ENCODE measurements around the gene ADAM8.

The ADAM8 gene

DNA sequence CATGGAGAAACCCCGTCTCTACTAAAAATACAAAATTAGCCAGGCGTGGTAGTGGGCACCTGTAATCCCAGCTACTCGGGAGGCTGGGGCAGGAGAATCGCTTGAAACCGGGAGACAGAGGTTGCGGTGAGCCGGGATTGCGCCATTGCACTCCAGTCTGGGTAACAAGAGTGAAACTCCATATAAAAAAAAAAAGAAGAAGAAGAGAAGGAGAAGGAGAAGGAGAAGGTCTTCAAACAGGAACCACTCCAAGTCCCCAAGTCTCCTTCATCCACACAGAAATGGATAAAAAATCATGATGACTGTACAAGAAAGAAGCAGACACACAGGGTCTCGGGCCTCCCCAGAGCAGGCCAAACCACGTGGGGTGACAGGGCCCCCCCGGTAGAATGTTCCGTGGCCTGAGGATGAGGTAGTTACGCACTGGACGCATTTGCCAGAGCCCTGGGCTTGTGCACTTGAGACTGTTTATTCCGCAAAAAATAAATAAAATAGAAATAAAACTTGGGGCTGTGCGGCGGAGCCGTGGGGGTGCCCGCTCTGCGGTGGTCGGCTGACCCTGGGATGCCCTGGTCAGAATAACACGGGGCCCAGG, 23.2 kb downstream of the ADAM8 start:
- Histone ChIP-seq H3K9ac (ENCODE audit: low read depth, low read length) (no peak overlapping the region), H2AFZ (ENCODE audit: low read depth, low read length) (no peak overlapping the region), H3K79me2 (ENCODE audit: insufficient read depth, low read length) (no peaks in the 10 kb centered on the region), H3K4me2 (ENCODE audit: insufficient read depth, low read length) (no peak overlapping the region), H3K36me3 (ENCODE audit: insufficient read depth, low read length) (no peaks in the 10 kb centered on the region), H3K9me3 (ENCODE audit: insufficient read depth, low read length, severe bottlenecking) (no peaks in the 10 kb centered on the region), H4K20me1 (ENCODE audit: insufficient read depth, low read length) (peaks cover 9% of the 10 kb centered on the region), H3K4me3 (ENCODE audit: low read depth in 1 of 2, low read length in 2 of 2) (no peak overlapping the region), H3K27ac (ENCODE audit: low read length) (no peak overlapping the region), H3K4me1 (ENCODE audit: insufficient read depth, low read length) (peaks cover 10% of the 10 kb centered on the region), H3K27me3 (ENCODE audit: insufficient read depth, low read length, poor library complexity) (no peaks in the 10 kb centered on the region)
- ATAC-seq (ENCODE audit: insufficient read depth, low read depth) (no peak), DNase-seq (no peak)
- no peak for TF ChIP-seq EZH2 (IDR thresholded peaks at IDR 0.05; ENCODE audit: borderline replicate concordance, low read depth, low read length, severe bottlenecking)
- no peak for TF ChIP-seq CTCF (IDR thresholded peaks at IDR 0.05; ENCODE audit: borderline replicate concordance, extremely low read depth, low read length, poor library complexity, severe bottlenecking)

DNA sequence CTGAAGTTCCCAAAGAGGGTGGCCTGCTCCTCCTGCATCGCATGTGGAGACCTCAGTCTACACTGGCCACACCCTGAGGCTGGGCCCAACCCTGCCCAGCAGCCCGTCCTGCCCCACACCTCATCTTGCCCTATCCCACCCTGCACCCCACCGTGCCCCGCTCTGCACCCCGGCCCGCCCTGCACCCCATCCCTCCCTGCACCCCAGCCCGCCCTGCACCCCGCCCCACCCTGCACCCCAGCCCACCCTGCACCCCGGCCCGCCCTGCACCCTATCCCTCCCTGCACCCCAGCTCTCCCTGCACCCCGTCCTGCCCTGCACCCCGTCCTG, 24.5 kb downstream of the ADAM8 start:
- no peak overlapping the region for H3K4me3 ChIP-seq (ENCODE audit: low read depth in 1 of 2, low read length in 2 of 2)
- no peaks in the 10 kb centered on the region for H3K9me3 ChIP-seq (ENCODE audit: insufficient read depth, low read length, severe bottlenecking)
- no peak overlapping the region for H3K27ac ChIP-seq (ENCODE audit: low read length)
- H2AFZ ChIP-seq (ENCODE audit: low read depth, low read length), result no peak overlapping the region
- no peak overlapping the region for H3K9ac ChIP-seq (ENCODE audit: low read depth, low read length)
- TF ChIP-seq CTCF (IDR thresholded peaks at IDR 0.05; ENCODE audit: borderline replicate concordance, extremely low read depth, low read length, poor library complexity, severe bottlenecking) (no peak), EZH2 (IDR thresholded peaks at IDR 0.05; ENCODE audit: borderline replicate concordance, low read depth, low read length, severe bottlenecking) (no peak)
- H3K36me3 ChIP-seq (ENCODE audit: insufficient read depth, low read length), result no peaks in the 10 kb centered on the region
- no peaks in the 10 kb centered on the region for H3K4me1 ChIP-seq (ENCODE audit: insufficient read depth, low read length)
- H4K20me1 ChIP-seq (ENCODE audit: insufficient read depth, low read length), result no peaks in the 10 kb centered on the region
- ATAC-seq (ENCODE audit: insufficient read depth, low read depth) (no peak), DNase-seq (no peak)
- no peaks in the 10 kb centered on the region for H3K27me3 ChIP-seq (ENCODE audit: insufficient read depth, low read length, poor library complexity)
- H3K79me2 ChIP-seq (ENCODE audit: insufficient read depth, low read length), result no peaks in the 10 kb centered on the region
- no peak overlapping the region for H3K4me2 ChIP-seq (ENCODE audit: insufficient read depth, low read length)

GRCh38 chr10:133251388-133252222, 25.1 kb downstream of the ADAM8 start:
- ATAC-seq (ENCODE audit: insufficient read depth, low read depth) (no peak), DNase-seq (no peak)
- Histone ChIP-seq H3K4me2 (ENCODE audit: insufficient read depth, low read length) (no peak overlapping the region), H2AFZ (ENCODE audit: low read depth, low read length) (no peak overlapping the region), H3K4me1 (ENCODE audit: insufficient read depth, low read length) (no peaks in the 10 kb centered on the region), H3K4me3 (ENCODE audit: low read depth in 1 of 2, low read length in 2 of 2) (no peak overlapping the region), H3K36me3 (ENCODE audit: insufficient read depth, low read length) (no peaks in the 10 kb centered on the region), H3K9ac (ENCODE audit: low read depth, low read length) (no peak overlapping the region), H3K27me3 (ENCODE audit: insufficient read depth, low read length, poor library complexity) (no peaks in the 10 kb centered on the region), H3K79me2 (ENCODE audit: insufficient read depth, low read length) (no peaks in the 10 kb centered on the region), H4K20me1 (ENCODE audit: insufficient read depth, low read length) (no peaks in the 10 kb centered on the region), H3K9me3 (ENCODE audit: insufficient read depth, low read length, severe bottlenecking) (no peaks in the 10 kb centered on the region), H3K27ac (ENCODE audit: low read length) (no peak overlapping the region)
- TF ChIP-seq EZH2 (IDR thresholded peaks at IDR 0.05; ENCODE audit: borderline replicate concordance, low read depth, low read length, severe bottlenecking) (no peak), CTCF (IDR thresholded peaks at IDR 0.05; ENCODE audit: borderline replicate concordance, extremely low read depth, low read length, poor library complexity, severe bottlenecking) (no peak)

All from DND-41 (cell line).